Neural crest cell (in vitro differentiated cells): ENCODE measurements around the gene GOLGA1. TPM values are rescaled to one million over a fixed set of nuclear protein-coding genes. Genes with fewer than 3 reads are reported as not detected.
"Not testable (repeated sequence)": the region's sequence is repeated elsewhere in the genome, so short reads cannot be mapped to it uniquely, and the experiment has no call there.

Experiments used
- DNase-seq: peaks from one replicate; pipeline ENCODE4 v3.0.0; 2021; ENCODE audit warnings: low read depth, mixed read lengths, low spot score
- H3K27ac Mint-ChIP-seq: one replicate; pipeline ENCODE4 v1.8.0; 2021; ENCODE audit warnings: mild to moderate bottlenecking, mixed read lengths; ENCODE audit not compliant: unreplicated experiment
- H3K27me3 Mint-ChIP-seq: 2 replicates; pipeline ENCODE4 v1.8.0; 2021; ENCODE audit warnings: low read depth, mild to moderate bottlenecking, mixed read lengths
- H3K36me3 Mint-ChIP-seq: 2 replicates; pipeline ENCODE4 v1.8.0; 2021; ENCODE audit warnings: low read depth, mild to moderate bottlenecking, mixed read lengths
- H3K4me1 Mint-ChIP-seq: 2 replicates; pipeline ENCODE4 v1.8.0; 2021; ENCODE audit warnings: mixed read lengths
- H3K4me3 Mint-ChIP-seq: one replicate; pipeline ENCODE4 v1.8.0; 2021; ENCODE audit warnings: mild to moderate bottlenecking, mixed read lengths
- H3K9me3 Mint-ChIP-seq: 2 replicates; pipeline ENCODE4 v1.8.0; 2021; ENCODE audit warnings: mixed read lengths
- total RNA-seq: library from RNA; stranded (reverse); gene quantifications from 2 replicates; pipeline ENCODE4 v1.2.1, GENCODE V29; 2021
- TF ChIP-seq, protein P1 (sequence below): fragments of 200-600 bp; sonication (generic); conservative IDR thresholded peaks from 2 replicates; pipeline ENCODE4 v1.5.0; 2021; ENCODE audit warnings: antibody characterized with exemption, mild to moderate bottlenecking

The GOLGA1 gene
- total RNA-seq, 1 donor from 2014 or later: 15.9 TPM

GRCh38 chr9:124960409-124960752 lies 19.5 kb upstream of the GOLGA1 start:
- TF ChIP-seq, protein P1, sequence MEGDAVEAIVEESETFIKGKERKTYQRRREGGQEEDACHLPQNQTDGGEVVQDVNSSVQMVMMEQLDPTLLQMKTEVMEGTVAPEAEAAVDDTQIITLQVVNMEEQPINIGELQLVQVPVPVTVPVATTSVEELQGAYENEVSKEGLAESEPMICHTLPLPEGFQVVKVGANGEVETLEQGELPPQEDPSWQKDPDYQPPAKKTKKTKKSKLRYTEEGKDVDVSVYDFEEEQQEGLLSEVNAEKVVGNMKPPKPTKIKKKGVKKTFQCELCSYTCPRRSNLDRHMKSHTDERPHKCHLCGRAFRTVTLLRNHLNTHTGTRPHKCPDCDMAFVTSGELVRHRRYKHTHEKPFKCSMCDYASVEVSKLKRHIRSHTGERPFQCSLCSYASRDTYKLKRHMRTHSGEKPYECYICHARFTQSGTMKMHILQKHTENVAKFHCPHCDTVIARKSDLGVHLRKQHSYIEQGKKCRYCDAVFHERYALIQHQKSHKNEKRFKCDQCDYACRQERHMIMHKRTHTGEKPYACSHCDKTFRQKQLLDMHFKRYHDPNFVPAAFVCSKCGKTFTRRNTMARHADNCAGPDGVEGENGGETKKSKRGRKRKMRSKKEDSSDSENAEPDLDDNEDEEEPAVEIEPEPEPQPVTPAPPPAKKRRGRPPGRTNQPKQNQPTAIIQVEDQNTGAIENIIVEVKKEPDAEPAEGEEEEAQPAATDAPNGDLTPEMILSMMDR: no peak
- Mint-ChIP-seq H3K27ac (no peak overlapping the region), H3K9me3 (no peaks in the 10 kb centered on the region)

GRCh38 chr9:124959671-124960408 lies 19.0 kb upstream of the GOLGA1 start:
- not testable (repeated sequence) for H3K4me1 Mint-ChIP-seq, H3K27ac Mint-ChIP-seq

More at GRCh38 chr9:124960409-124960752, 19.5 kb upstream of the GOLGA1 start:
- no peak for DNase-seq
- Mint-ChIP-seq H3K27me3 (no peaks in the 10 kb centered on the region), H3K4me3 (no peak overlapping the region), H3K36me3 (peaks cover 13% of the 10 kb centered on the region), H3K4me1 (no peaks in the 10 kb centered on the region)

DNA sequence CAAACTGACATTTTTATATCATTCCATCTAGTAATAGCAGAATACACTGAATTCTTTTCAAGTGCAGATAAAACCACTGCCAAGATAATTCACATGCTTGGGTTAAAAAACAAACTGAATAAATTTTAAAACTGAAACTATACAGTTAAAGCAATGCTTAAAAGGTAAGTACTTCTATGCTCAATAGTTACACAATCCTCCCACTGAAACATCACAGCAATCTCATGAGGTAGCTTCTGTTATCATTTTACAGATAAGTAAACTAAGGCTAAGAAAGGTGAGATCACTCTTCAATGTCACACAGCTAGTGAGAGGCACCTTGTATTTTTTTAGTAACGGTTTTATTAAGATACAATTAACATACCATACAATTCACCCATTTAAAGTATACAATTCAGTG lies 13.4 kb upstream of the GOLGA1 start:
- no peaks in the 10 kb centered on the region for H3K4me1 Mint-ChIP-seq
- H3K27me3 Mint-ChIP-seq: no peaks in the 10 kb centered on the region
- H3K4me3 Mint-ChIP-seq: no peak overlapping the region
- no peaks in the 10 kb centered on the region for H3K9me3 Mint-ChIP-seq
- H3K36me3 Mint-ChIP-seq: no peaks in the 10 kb centered on the region
- no peak overlapping the region for H3K27ac Mint-ChIP-seq
- TF ChIP-seq, protein P1: no peak
- no peak for DNase-seq

More at GRCh38 chr9:124959671-124960408, 19.0 kb upstream of the GOLGA1 start:
- H3K9me3 Mint-ChIP-seq, H3K4me3 Mint-ChIP-seq, H3K27me3 Mint-ChIP-seq, DNase-seq: not testable (repeated sequence)
- peaks cover 13% of the 10 kb centered on the region for H3K36me3 Mint-ChIP-seq

- H3K4me3 Mint-ChIP-seq: no peak overlapping the region
- no peaks in the 10 kb centered on the region for H3K27me3 Mint-ChIP-seq
- no peak for DNase-seq
- no peaks in the 10 kb centered on the region for H3K36me3 Mint-ChIP-seq
- TF ChIP-seq, protein P1: no peak
- H3K4me1 Mint-ChIP-seq: no peaks in the 10 kb centered on the region
- H3K9me3 Mint-ChIP-seq: no peaks in the 10 kb centered on the region
- H3K27ac Mint-ChIP-seq: no peak overlapping the region
Observed at GRCh38 chr9:124950050-124950718, 9.3 kb upstream of the GOLGA1 start.

- no peaks in the 10 kb centered on the region for H3K9me3 Mint-ChIP-seq
- H3K27me3 Mint-ChIP-seq: no peaks in the 10 kb centered on the region
- no peaks in the 10 kb centered on the region for H3K4me1 Mint-ChIP-seq
- TF ChIP-seq, protein P1: no peak
- no peak overlapping the region for H3K27ac Mint-ChIP-seq
- H3K36me3 Mint-ChIP-seq: no peaks in the 10 kb centered on the region
- H3K4me3 Mint-ChIP-seq: no peak overlapping the region
- DNase-seq: no peak
Observed at GRCh38 chr9:124949387-124949786, 8.5 kb upstream of the GOLGA1 start.
